Dedifferentiated amniotic fluid mesenchymal stem cell (primary cell): ENCODE results near the gene NINL.
"Not testable (repeated sequence)": the region's sequence is repeated elsewhere in the genome, so short reads cannot be mapped to it uniquely, and the experiment has no call there.

Experiments
- DNase-seq: peaks from one replicate; pipeline ENCODE4 v3.0.0-alpha.2; 2016; ENCODE audit errors: extremely low spot score

Gene NINL

GRCh38 chr20:25484911-25485511, 100.3 kb downstream of the NINL start:
- no peak for DNase-seq

GRCh38 chr20:25484224-25484846, 101.0 kb downstream of the NINL start:
- DNase-seq, result no peak

- DNase-seq, result no peak
Measured at GRCh38 chr20:25483431-25484132, 101.7 kb downstream of the NINL start.

GRCh38 chr20:25481918-25482253, 103.4 kb downstream of the NINL start:
- DNase-seq, result no peak

GRCh38 chr20:25481235-25481917, 104.0 kb downstream of the NINL start:
- DNase-seq, result no peak

GRCh38 chr20:25480797-25481196, 104.5 kb downstream of the NINL start:
- DNase-seq, result no peak

GRCh38 chr20:25480156-25480555, 105.2 kb downstream of the NINL start:
- no peak for DNase-seq

GRCh38 chr20:25479638-25480037, 105.7 kb downstream of the NINL start:
- DNase-seq, result no peak

GRCh38 chr20:25478889-25479568, 106.3 kb downstream of the NINL start:
- DNase-seq, result no peak

GRCh38 chr20:25477014-25477882, 108.1 kb downstream of the NINL start:
- DNase-seq, result no peak

- DNase-seq, result no peak
Measured at GRCh38 chr20:25476106-25477013, 109.0 kb downstream of the NINL start.

GRCh38 chr20:25473297-25473696, 112.0 kb downstream of the NINL start:
- DNase-seq, result not testable (repeated sequence)

- no peak for DNase-seq
Measured at GRCh38 chr20:25471020-25471419, 114.3 kb downstream of the NINL start.

GRCh38 chr20:25470045-25470444, 115.3 kb downstream of the NINL start:
- no peak for DNase-seq

GRCh38 chr20:25469558-25469957, 115.8 kb downstream of the NINL start:
- no peak for DNase-seq

GRCh38 chr20:25468126-25469075, 116.9 kb downstream of the NINL start:
- no peak for DNase-seq

- no peak for DNase-seq
Measured at GRCh38 chr20:25467441-25467840, 117.9 kb downstream of the NINL start.

- no peak for DNase-seq
Measured at GRCh38 chr20:25466846-25467245, 118.5 kb downstream of the NINL start.
